HepG2 (cell line): ENCODE data around the gene GKN1. TPM values are rescaled to one million over a fixed set of nuclear protein-coding genes. Genes with fewer than 3 reads are reported as not detected.

ENCODE experiments used
- ATAC-seq: fragments of 200-7000 bp; cut with Tn5 transposase; 3 replicates; pipeline ENCODE4 v1.9.1; 2020; ENCODE audit warnings: mild to moderate bottlenecking, moderate library complexity
- BruUV-seq: library from RNA; stranded (reverse); fragments of 400-500 nt; replicated peaks from 2 replicates; lab custom pipeline; 2021; lab: Mats Ljungman, UMichigan
- CTCF ChIA-PET: fragments of 300-600 bp; formaldehyde crosslinking; extraction: SDS; loops from one replicate; lab custom pipeline; 2021; ENCODE audit warnings: low total read pairs, inconsistent platforms, low intra/inter-chr PET ratio; lab: Yijun Ruan, JAX
- POLR2A ChIA-PET: fragments of 350-600 bp; sonication (Branson Sonifier 250); formaldehyde crosslinking; loops from one replicate; lab custom pipeline; 2020; ENCODE audit warnings: antibody characterized with exemption, inconsistent platforms; lab: Yijun Ruan, JAX
- DNase-seq: peaks from one replicate; pipeline ENCODE4 v3.0.0-alpha.2; 2015; ENCODE audit warnings: low spot score
- FAIRE-seq: peaks from 3 replicates; lab custom pipeline; 2011; peaks lifted over from hg19 to GRCh38; lab: Jason Lieb, UNC
- H2AFZ ChIP-seq: one replicate; pipeline ENCODE4 v1.6.1; 2011; ENCODE audit warnings: low read length, inconsistent platforms
- H3K27ac ChIP-seq: fragments of 300-600 bp; 3 replicates; pipeline ENCODE4 v1.8.0; 2011; ENCODE audit warnings: mixed run types, mild to moderate bottlenecking, mixed read lengths, low read length, inconsistent platforms; ENCODE audit not compliant: insufficient read depth; ENCODE audit errors: extremely low read length
- H3K27me3 ChIP-seq, 2 experiments: fragments of 200-600 bp in 1 of 2; 2 replicates in 1 of 2; 3 replicates in 1 of 2; pipeline versions ENCODE4 v1.6.0 to v1.8.0; 2011; ENCODE audit warnings: low read length in 2 of 2, mild to moderate bottlenecking in 2 of 2, moderate library complexity in 2 of 2, inconsistent platforms in 1 of 2; ENCODE audit not compliant: insufficient read depth in 2 of 2, control insufficient read depth in 1 of 2
- H3K36me3 ChIP-seq, 2 experiments: fragments of 200-600 bp in 1 of 2; replicated peaks in 1 of 2; 2 replicates in 1 of 2; 3 replicates in 1 of 2; pipeline versions ENCODE4 v1.5.1 to v1.8.0; 2011; ENCODE audit warnings: low read length in 2 of 2, inconsistent platforms in 1 of 2; ENCODE audit not compliant: insufficient read depth in 2 of 2, control insufficient read depth in 1 of 2
- H3K4me1 ChIP-seq: 2 replicates; pipeline ENCODE4 v1.5.1; 2012; ENCODE audit warnings: low read length, inconsistent platforms; ENCODE audit not compliant: insufficient read depth
- H3K4me2 ChIP-seq: 2 replicates; pipeline ENCODE4 v1.6.0; 2011; ENCODE audit warnings: low read depth, low read length, inconsistent platforms
- H3K4me3 ChIP-seq, 3 experiments: fragments of 200-600 bp in 1 of 3; sonication (generic), shearing (Covaris generic) in 1 of 3; replicated peaks in 1 of 3; 2 replicates each; pipeline ENCODE4 v1.5.1; 2011 to 2016; ENCODE audit warnings: low read length in 3 of 3, inconsistent platforms in 2 of 3, low read depth in 2 of 3, mild to moderate bottlenecking in 2 of 3, control low read depth in 1 of 3, mixed read lengths in 1 of 3; ENCODE audit not compliant: insufficient read depth in 1 of 3
- H3K79me2 ChIP-seq: one replicate; pipeline ENCODE4 v1.6.1; 2011; ENCODE audit warnings: low read length, inconsistent platforms; ENCODE audit not compliant: insufficient read depth
- H3K9ac ChIP-seq: 2 replicates; pipeline ENCODE4 v1.6.0; 2011; ENCODE audit warnings: mild to moderate bottlenecking, low read depth, low read length, inconsistent platforms; ENCODE audit not compliant: insufficient read depth
- H3K9me3 ChIP-seq: 2 replicates; pipeline ENCODE4 v1.5.1; 2012; ENCODE audit warnings: mild to moderate bottlenecking, low read length
- H4K20me1 ChIP-seq: 2 replicates; pipeline ENCODE4 v1.6.0; 2011; ENCODE audit warnings: inconsistent platforms, mild to moderate bottlenecking, low read length, moderate library complexity; ENCODE audit not compliant: insufficient read depth
- ARID3A ChIP-seq: IDR thresholded peaks from 2 replicates; pipeline ENCODE4 v1.6.1; 2012; ENCODE audit warnings: low read depth, low read length, improper control_type of control experiment
- DBP ChIP-seq: sonication (generic); formaldehyde crosslinking; IDR thresholded peaks from 2 replicates; pipeline ENCODE4 v1.4.0; 2020; ENCODE audit warnings: missing genetic modification reagents; ENCODE audit errors: not compliant biosample characterization
- DNMT1 ChIP-seq: sonication (generic); formaldehyde crosslinking; IDR thresholded peaks from 2 replicates; pipeline ENCODE4 v1.5.1; 2020; ENCODE audit warnings: mild to moderate bottlenecking, missing genetic modification reagents
- ERF ChIP-seq: IDR thresholded peaks from 2 replicates; pipeline ENCODE4 v1.6.1; 2018; ENCODE audit warnings: missing biosample characterization, missing genetic modification reagents
- FOXO1 ChIP-seq: sonication (generic); formaldehyde crosslinking; IDR thresholded peaks from 2 replicates; pipeline ENCODE4 v1.4.0; 2020; ENCODE audit warnings: missing genetic modification reagents
- FUBP1 ChIP-seq: sonication (generic); formaldehyde crosslinking; IDR thresholded peaks from 2 replicates; pipeline ENCODE4 v1.5.1; 2020; ENCODE audit warnings: missing genetic modification reagents, mild to moderate bottlenecking, borderline replicate concordance
- GATAD2A ChIP-seq: IDR thresholded peaks from 2 replicates; pipeline ENCODE4 v1.6.1; 2016
- HHEX ChIP-seq: IDR thresholded peaks from 2 replicates; pipeline ENCODE4 v1.6.1; 2016; ENCODE audit warnings: control low read depth
- IKZF1 ChIP-seq: fragments of 450-650 bp; IDR thresholded peaks from 2 replicates; pipeline ENCODE4 v1.7.1; 2016
- LCORL ChIP-seq, 2 experiments: fragments of 450-650 bp in 1 of 2; sonication (generic) in 1 of 2; formaldehyde crosslinking in 1 of 2; IDR thresholded peaks; 2 replicates each; pipeline versions ENCODE4 v1.5.0 to v1.6.1; 2017 to 2020; ENCODE audit warnings: antibody characterized with exemption in 1 of 2, missing genetic modification reagents in 1 of 2
- MIER2 ChIP-seq: IDR thresholded peaks from 2 replicates; pipeline ENCODE4 v1.6.1; 2016; ENCODE audit warnings: missing biosample characterization, missing genetic modification reagents
- MIER3 ChIP-seq: IDR thresholded peaks from 2 replicates; pipeline ENCODE4 v1.6.1; 2016; ENCODE audit warnings: missing compliant biosample characterization, borderline replicate concordance
- NR3C1 ChIP-seq: sonication (generic); formaldehyde crosslinking; IDR thresholded peaks from 2 replicates; pipeline ENCODE4 v1.4.0; 2020; ENCODE audit warnings: missing genetic modification reagents
- SRSF4 ChIP-seq: fragments of 200-400 bp; formaldehyde crosslinking; IDR thresholded peaks from one replicate; pipeline ENCODE4 v1.6.1; 2018; ENCODE audit warnings: mild to moderate bottlenecking, low read depth, low read length, moderate library complexity; ENCODE audit not compliant: poor library complexity, severe bottlenecking
- THAP11 ChIP-seq: IDR thresholded peaks from 2 replicates; pipeline ENCODE4 v1.6.1; 2016; ENCODE audit warnings: missing biosample characterization, missing genetic modification reagents
- YY1 ChIP-seq: IDR thresholded peaks from 2 replicates; pipeline ENCODE4 v1.6.1; 2011; ENCODE audit warnings: low read length, low read depth, moderate library complexity, mild to moderate bottlenecking; ENCODE audit not compliant: insufficient read depth, insufficient replicate concordance
- ZMAT3 ChIP-seq: sonication (generic); formaldehyde crosslinking; conservative IDR thresholded peaks from 2 replicates; pipeline ENCODE4 v1.7.0; 2021; ENCODE audit warnings: missing genetic modification reagents
- ZNF7 ChIP-seq: IDR thresholded peaks from 2 replicates; pipeline ENCODE4 v1.6.1; 2016; ENCODE audit warnings: missing biosample characterization, missing genetic modification reagents
- ZNF724P ChIP-seq: sonication (generic); formaldehyde crosslinking; IDR thresholded peaks from 2 replicates; pipeline ENCODE4 v1.8.0; 2022; ENCODE audit warnings: missing genetic modification reagents, borderline replicate concordance
- ZSCAN31 ChIP-seq: sonication (generic); formaldehyde crosslinking; IDR thresholded peaks from 2 replicates; pipeline ENCODE4 v1.5.0; 2020; ENCODE audit warnings: low read depth, mild to moderate bottlenecking, missing genetic modification reagents
- WGBS: methylation state at CpG from one replicate; pipeline ENCODE4 v1.1.6; 2017; ENCODE audit warnings: low lambda C conversion rate; 5-methylcytosine and 5-hydroxymethylcytosine counted together
- in situ Hi-C: cut with HindIII; loops from 2 replicates; pipeline ENCODE4 v1.10.0; 2017; ENCODE audit warnings: low pct_unique_long_range_greater_than_20kb; ENCODE audit not compliant: extremely low pct_ligation_motif_present
- intact Hi-C: fragments of 100-400 bp; cut with micrococcal nuclease; formaldehyde crosslinking; loops from one replicate; pipeline ENCODE4 v1.10.0; 2022; ENCODE audit not compliant: unreplicated experiment
- polyA plus RNA-seq, 8 experiments: library from polyadenylated mRNA; depleted of rRNA in 3 of 8; stranded (reverse) in 7 of 8; unstranded in 1 of 8; fragments of >200 nt; fragmentation: Illumina TruSeq in 4 of 8; extraction: Trizol in 4 of 8; gene quantifications; 2 replicates each; pipeline versions ENCODE4 v1.2.1 to v1.2.3, GENCODE V29; 2011 to 2016; ENCODE audit warnings: low read depth in 4 of 8, missing spikeins in 1 of 8, mixed read lengths in 1 of 8; ENCODE audit not compliant: insufficient read depth in 1 of 8
- total RNA-seq, 5 experiments: library from RNA; depleted of rRNA; stranded (reverse); fragments of >200 nt; fragmentation: Illumina TruSeq; extraction: Trizol; gene quantifications; 2 replicates each; pipeline ENCODE4 v1.2.3, GENCODE V29; 2016; ENCODE audit warnings: low read depth in 1 of 5

Gene GKN1
- total and polyA plus RNA-seq, 2 of the 13 experiments (the other 11 are each of a cell fraction or from before 2014, with no cell fraction given): not detected

GRCh38 chr2:69023236-69023635, 48.8 kb downstream of the GKN1 start (continued):
- TF ChIP-seq SRSF4 (no peak), ZNF724P (CRISPR knock-in tag) (no peak), FUBP1 (CRISPR knock-in tag) (no peak), DBP (no peak), LCORL (IDR thresholded peaks at IDR 0.05) (no peak), LCORL (CRISPR knock-in tag; IDR thresholded peaks at IDR 0.05) (no peak), ZMAT3 (CRISPR knock-in tag) (no peak)

- H3K36me3 ChIP-seq: no peaks in the 10 kb centered on the region
- FAIRE-seq (peak; percentile 55), ATAC-seq (peak; percentile 91), DNase-seq (peak; percentile 78)
- intact Hi-C loops: loop anchor here (1.0 to 10.0 kb wide), 3 partner anchors 182 to 689 kb away; no protein-coding TSS in a partner anchor
- peaks cover 24% of the 10 kb centered on the region for H3K4me1 ChIP-seq
- no peak overlapping the region for H3K4me3 ChIP-seq
- ChIA-PET CTCF (interaction anchor here (1.5 to 3.8 kb wide), 2 partner anchors 278 to 281 kb away, joined by 4 to 37 read pairs; no protein-coding TSS in a partner anchor), POLR2A (no interaction called here)
- no peak overlapping the region for H3K27ac ChIP-seq
- no peak overlapping the region for H2AFZ ChIP-seq
- H3K79me2 ChIP-seq: no peaks in the 10 kb centered on the region
- H3K9ac ChIP-seq: no peak overlapping the region
- H3K4me2 ChIP-seq: no peak overlapping the region
- in situ Hi-C loops: no loop called here
- H3K9me3 ChIP-seq: no peaks in the 10 kb centered on the region
- H4K20me1 ChIP-seq: no peaks in the 10 kb centered on the region
- BruUV-seq: no TSS peak
- WGBS: 61% methylated on average over 4 of the region's 4 CpGs
- H3K27me3 ChIP-seq: no peaks in the 10 kb centered on the region
- TF ChIP-seq YY1 (no peak), THAP11 (CRISPR knock-in tag) (no peak), GATAD2A (0 out of 2 replicates have a peak, but pooled peaks have one; percentile 12), HHEX (no peak), ZSCAN31 (CRISPR knock-in tag) (no peak), MIER2 (0 out of 2 replicates have a peak, but pooled peaks have one; percentile 34), ZNF7 (CRISPR knock-in tag) (no peak), ARID3A (no peak), FOXO1 (no peak), ERF (CRISPR knock-in tag) (0 out of 2 replicates have a peak, but pooled peaks have one; percentile 39), IKZF1 (no peak), NR3C1 (no peak), MIER3 (CRISPR knock-in tag) (no peak), DNMT1 (CRISPR knock-in tag) (no peak)
Observed at GRCh38 chr2:69026026-69026425, 51.6 kb downstream of the GKN1 start.
